HUES6 (cell line): ENCODE data around the gene NLRP10.

ENCODE experiments used
- H3K27ac ChIP-seq: 2 replicates; pipeline ENCODE4 v1.7.0; 2013; ENCODE audit warnings: low read depth, mild to moderate bottlenecking, low read length, inconsistent platforms
- H3K27me3 ChIP-seq: 2 replicates; pipeline ENCODE4 v1.6.1; 2013; ENCODE audit warnings: low read length; ENCODE audit not compliant: control insufficient read depth, insufficient read depth
- H3K36me3 ChIP-seq: 2 replicates; pipeline ENCODE4 v1.6.1; 2013; ENCODE audit warnings: low read length; ENCODE audit not compliant: control insufficient read depth, insufficient read depth
- H3K4me1 ChIP-seq: 2 replicates; pipeline ENCODE4 v1.6.1; 2013; ENCODE audit warnings: low read length; ENCODE audit not compliant: control insufficient read depth, insufficient read depth
- H3K4me3 ChIP-seq: 2 replicates; pipeline ENCODE4 v1.5.1; 2013; ENCODE audit warnings: low read depth, low read length
- H3K9ac ChIP-seq: one replicate; pipeline ENCODE4 v1.6.1; 2013; ENCODE audit warnings: mild to moderate bottlenecking, low read length
- H3K9me3 ChIP-seq: 2 replicates; pipeline ENCODE4 v1.6.1; 2013; ENCODE audit warnings: low read depth, low read length; ENCODE audit not compliant: control insufficient read depth, insufficient read depth

NLRP10 gene, protein sequence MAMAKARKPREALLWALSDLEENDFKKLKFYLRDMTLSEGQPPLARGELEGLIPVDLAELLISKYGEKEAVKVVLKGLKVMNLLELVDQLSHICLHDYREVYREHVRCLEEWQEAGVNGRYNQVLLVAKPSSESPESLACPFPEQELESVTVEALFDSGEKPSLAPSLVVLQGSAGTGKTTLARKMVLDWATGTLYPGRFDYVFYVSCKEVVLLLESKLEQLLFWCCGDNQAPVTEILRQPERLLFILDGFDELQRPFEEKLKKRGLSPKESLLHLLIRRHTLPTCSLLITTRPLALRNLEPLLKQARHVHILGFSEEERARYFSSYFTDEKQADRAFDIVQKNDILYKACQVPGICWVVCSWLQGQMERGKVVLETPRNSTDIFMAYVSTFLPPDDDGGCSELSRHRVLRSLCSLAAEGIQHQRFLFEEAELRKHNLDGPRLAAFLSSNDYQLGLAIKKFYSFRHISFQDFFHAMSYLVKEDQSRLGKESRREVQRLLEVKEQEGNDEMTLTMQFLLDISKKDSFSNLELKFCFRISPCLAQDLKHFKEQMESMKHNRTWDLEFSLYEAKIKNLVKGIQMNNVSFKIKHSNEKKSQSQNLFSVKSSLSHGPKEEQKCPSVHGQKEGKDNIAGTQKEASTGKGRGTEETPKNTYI

DNA sequence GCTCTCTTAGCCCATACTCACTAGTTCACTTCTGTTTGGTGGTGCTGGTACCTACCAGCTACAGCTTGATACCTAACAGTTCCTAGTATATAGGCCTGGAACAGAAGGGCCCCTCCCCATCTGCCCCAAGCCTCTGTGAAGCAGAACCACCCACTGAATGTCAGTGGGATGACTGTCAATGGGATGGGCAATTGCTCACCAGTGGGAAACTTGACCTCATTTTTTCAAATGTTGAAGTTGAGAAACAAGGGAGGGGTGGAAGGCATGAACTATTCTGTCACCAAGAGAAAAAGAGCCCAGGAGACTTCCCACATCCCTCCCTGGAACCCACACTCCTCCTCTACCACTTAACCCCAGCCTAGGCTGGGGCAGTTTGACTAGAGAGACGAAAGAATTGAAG, at the start of gene NLRP10:
TSS of gene NLRP10 (minus strand) at position 62 of the 400 bp plus-strand sequence. CDS start 1,952 bp downstream, outside the sequence.
- no peak within 1 kb of the TSS for H3K9ac ChIP-seq
- no peak within 1 kb of the TSS for H3K4me3 ChIP-seq
- H3K9me3 ChIP-seq: peaks cover 5% of the 10 kb centered on the region; the same call in 1 of the 2 replicates
- H3K27me3 ChIP-seq: no peaks in the 10 kb centered on the region
- 0 out of 2 replicates have a peak, but pooled peaks cover 3% of the 10 kb centered on the region for H3K36me3 ChIP-seq
- no peak within 1 kb of the TSS for H3K27ac ChIP-seq
- peaks cover 31% of the 10 kb centered on the region for H3K4me1 ChIP-seq

DNA sequence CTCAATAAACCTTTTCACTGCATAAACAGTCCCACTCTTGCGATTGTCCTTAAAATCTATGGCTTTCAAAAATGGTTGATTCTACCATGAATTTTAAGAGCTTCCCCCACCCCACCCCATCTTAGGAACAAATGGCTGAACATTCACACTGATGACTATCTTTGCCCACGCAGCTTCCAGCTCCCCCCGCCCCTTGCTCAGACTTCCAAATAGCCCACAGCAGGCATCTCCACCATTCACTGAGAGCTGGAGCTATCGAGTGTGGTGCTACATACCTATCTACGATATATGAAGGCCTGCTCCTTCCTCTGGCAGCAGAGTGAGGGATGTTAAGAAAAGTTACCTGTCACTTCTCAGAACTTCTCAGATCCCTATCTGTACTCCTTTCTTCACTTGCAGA, 48.6 kb upstream of the NLRP10 start:
- no peak overlapping the region for H3K4me3 ChIP-seq
- H3K27ac ChIP-seq: no peak overlapping the region
- H3K36me3 ChIP-seq: no peaks in the 10 kb centered on the region
- peaks cover 43% of the 10 kb centered on the region for H3K27me3 ChIP-seq
- H3K9ac ChIP-seq: no peak overlapping the region
- peaks cover 21% of the 10 kb centered on the region for H3K4me1 ChIP-seq
- H3K9me3 ChIP-seq: no peaks in the 10 kb centered on the region

DNA sequence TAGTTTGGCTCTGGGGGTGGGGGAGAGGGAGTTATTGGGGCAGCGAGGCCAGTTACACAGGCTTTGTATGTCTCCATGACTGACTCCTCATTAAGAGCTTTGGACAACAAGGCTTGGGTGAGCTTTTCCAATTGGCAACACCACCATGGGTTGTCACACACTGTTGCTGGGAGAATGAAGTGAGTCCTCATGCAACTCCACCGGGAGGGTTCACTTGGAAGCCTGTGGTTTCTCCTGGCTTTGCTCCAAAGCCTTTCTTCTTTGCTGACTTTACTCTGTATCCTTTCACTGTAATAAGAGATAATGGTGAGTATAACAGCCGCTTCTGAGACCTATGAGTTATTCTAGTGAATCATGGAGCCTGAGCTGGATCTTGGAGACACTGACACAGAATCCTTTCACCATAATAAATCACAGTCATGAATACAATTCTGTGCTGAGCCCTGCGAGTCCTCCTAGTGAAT, 46.8 kb upstream of the NLRP10 start:
- Histone ChIP-seq H3K4me3 (no peak overlapping the region), H3K9ac (no peak overlapping the region), H3K36me3 (no peaks in the 10 kb centered on the region), H3K4me1 (peaks cover 18% of the 10 kb centered on the region), H3K9me3 (no peaks in the 10 kb centered on the region), H3K27me3 (peaks cover 25% of the 10 kb centered on the region), H3K27ac (no peak overlapping the region)

DNA sequence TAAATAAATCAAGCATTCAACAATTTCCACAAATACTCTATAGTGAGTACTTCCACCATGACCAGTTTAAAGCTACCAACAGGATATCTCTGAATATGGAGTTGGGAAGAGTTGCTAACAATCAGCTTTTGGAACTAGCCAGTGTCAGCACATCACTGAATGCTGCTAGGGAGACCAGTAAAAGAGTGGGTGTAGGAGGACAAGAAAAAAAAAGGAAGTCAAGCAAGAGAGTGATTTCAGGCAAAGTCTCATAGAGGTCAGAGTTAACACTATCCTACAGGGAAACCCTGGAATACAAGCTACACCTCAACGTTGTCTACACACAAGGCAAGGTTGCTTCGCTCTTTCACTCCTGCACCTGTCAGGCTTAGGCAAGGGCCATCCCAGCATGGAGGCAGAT, 46.1 kb upstream of the NLRP10 start:
- Histone ChIP-seq H3K4me1 (peaks cover 12% of the 10 kb centered on the region), H3K36me3 (no peaks in the 10 kb centered on the region), H3K27ac (no peak overlapping the region), H3K27me3 (peaks cover 19% of the 10 kb centered on the region), H3K9me3 (no peaks in the 10 kb centered on the region), H3K9ac (no peak overlapping the region), H3K4me3 (no peak overlapping the region)

DNA sequence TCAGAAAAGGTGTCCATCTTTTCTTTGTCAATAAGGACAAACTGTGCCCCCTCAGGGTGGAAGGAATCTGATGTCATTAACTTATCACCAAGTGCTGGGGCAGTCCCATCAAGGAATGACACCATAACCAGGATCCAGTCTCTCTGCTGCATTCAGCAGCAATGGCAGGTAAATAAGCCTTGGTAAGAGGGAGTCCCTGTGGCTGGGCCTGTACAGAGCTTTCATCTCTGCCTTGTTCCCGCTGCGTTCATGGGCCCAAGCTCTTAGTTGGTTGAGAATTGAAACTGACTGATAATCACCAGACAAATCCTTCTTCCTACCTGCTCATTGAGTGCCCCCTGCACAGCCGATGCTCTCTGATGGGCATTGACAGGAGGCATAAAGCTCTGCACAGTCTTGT, 44.6 kb upstream of the NLRP10 start:
- H3K27ac ChIP-seq: no peak overlapping the region
- H3K9me3 ChIP-seq: no peaks in the 10 kb centered on the region
- H3K4me1 ChIP-seq: no peaks in the 10 kb centered on the region
- H3K4me3 ChIP-seq: no peak overlapping the region
- peaks cover 3% of the 10 kb centered on the region for H3K27me3 ChIP-seq
- no peaks in the 10 kb centered on the region for H3K36me3 ChIP-seq
- no peak overlapping the region for H3K9ac ChIP-seq

DNA sequence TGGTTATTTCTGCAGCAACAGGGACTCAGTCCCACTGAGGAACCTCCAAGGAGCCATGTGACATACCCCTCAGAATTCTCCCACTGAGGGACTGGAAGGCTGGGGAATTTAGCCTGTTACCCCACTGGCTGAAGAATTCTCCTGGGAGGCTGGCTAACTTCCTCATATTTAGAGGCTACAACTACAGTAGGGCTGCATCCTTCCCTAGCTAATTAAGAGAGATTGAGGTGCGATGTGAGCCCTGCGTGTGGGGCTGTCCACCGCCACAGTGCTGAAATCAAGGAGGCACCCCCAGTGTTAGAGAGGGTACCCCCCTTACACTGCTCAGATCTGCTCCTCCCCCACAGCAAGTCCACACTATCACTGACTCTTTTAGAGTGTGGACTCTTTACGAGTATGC, 43.0 kb upstream of the NLRP10 start:
- H3K36me3 ChIP-seq: no peaks in the 10 kb centered on the region
- H3K9ac ChIP-seq: no peak overlapping the region
- H3K9me3 ChIP-seq: no peaks in the 10 kb centered on the region
- H3K4me1 ChIP-seq: no peaks in the 10 kb centered on the region
- no peak overlapping the region for H3K4me3 ChIP-seq
- H3K27ac ChIP-seq: no peak overlapping the region
- no peaks in the 10 kb centered on the region for H3K27me3 ChIP-seq

DNA sequence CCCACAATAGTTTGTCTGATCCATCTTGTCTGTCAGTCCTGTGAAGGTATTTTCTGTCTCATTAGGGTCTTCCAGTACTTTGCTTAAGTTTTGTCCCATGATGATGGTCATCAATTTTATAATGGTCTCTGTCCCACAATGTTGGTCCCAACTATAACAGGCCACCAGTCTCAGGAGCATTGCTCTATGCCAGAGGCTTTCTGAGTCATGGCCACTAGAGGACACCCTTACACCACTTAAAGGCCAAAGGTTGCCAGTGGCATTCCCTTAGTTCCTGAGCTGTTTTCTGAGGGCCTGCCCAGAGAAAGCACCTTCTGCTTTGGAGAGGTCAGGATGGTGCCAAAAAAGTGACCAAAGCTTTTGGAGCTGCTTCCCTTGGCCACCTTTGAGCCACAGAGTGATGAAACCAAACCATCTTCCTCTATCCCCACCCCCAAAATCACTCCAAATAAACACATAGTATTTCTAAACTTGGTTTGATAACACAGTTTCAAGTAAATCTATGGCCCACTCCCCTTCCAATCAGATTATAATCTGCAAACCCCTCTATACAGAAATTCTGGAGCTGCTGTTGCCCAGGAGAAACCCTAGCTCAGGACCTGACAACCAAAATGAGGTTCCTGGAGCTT, 41.2 kb upstream of the NLRP10 start:
- Histone ChIP-seq H3K9ac (no peak overlapping the region), H3K27me3 (no peaks in the 10 kb centered on the region), H3K4me1 (no peaks in the 10 kb centered on the region), H3K36me3 (no peaks in the 10 kb centered on the region), H3K4me3 (no peak overlapping the region), H3K9me3 (no peaks in the 10 kb centered on the region), H3K27ac (no peak overlapping the region)

DNA sequence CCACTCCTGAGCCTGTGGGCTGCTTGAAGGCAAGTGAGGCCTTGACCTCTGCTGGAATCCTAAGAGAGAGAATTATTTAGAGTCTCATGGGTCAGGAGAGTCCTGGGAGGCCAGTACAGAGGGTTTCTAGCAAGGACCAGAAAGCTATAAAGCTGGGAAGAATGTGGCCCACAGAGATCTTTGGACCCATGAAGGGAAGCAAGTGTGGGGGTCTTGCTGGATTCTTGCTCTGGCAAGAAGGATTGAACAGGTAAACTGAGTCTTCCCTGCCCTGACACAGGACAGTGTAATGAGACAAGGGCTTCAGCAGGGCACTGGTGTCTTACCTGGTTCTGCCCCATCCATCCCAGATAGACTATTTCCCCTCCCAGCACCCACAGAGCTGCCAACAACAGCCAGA, 40.3 kb upstream of the NLRP10 start:
- H3K9ac ChIP-seq: no peak overlapping the region
- no peak overlapping the region for H3K27ac ChIP-seq
- H3K27me3 ChIP-seq: no peaks in the 10 kb centered on the region
- no peaks in the 10 kb centered on the region for H3K36me3 ChIP-seq
- no peaks in the 10 kb centered on the region for H3K4me1 ChIP-seq
- no peaks in the 10 kb centered on the region for H3K9me3 ChIP-seq
- H3K4me3 ChIP-seq: no peak overlapping the region

DNA sequence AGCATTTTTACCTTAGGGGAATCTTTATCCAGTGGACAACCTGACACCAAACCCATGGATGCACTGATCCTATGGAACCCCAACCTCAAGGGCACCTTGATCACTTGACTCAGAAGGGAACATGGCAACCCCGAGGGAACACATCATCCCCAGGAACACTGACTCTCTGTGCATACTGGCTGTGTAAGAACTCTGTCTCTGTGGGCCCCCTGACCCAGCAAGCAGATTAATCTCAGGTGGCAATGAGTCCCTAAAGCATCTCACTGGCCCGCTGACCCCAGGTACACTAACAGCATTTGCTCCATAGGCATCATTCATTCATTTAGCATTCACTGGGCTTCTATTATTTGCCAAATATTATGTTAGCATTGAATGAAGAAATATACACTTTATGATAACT, 38.8 kb upstream of the NLRP10 start:
- Histone ChIP-seq H3K4me3 (no peak overlapping the region), H3K4me1 (no peaks in the 10 kb centered on the region), H3K27ac (no peak overlapping the region), H3K36me3 (no peaks in the 10 kb centered on the region), H3K9ac (no peak overlapping the region), H3K9me3 (no peaks in the 10 kb centered on the region), H3K27me3 (no peaks in the 10 kb centered on the region)

DNA sequence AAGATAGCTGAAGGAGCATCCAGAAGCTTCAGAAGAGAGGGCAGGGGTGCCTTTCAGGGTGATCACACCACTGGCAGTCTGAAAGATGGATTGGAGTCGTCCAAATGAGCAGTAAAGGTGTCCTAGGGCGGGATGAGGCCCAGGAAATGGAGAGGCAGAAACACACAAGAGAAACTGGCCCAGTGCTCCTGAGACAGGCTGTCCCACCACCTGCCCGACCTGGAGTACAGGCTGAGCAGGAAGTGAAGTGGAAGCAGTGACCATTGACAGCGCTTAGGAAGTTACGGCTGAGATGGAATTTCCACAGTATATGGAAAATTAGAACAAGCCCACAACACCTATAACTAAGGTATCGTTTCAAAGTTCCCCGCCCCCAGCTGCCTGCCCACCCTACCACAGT, 37.9 kb upstream of the NLRP10 start:
- H3K36me3 ChIP-seq: peaks cover 7% of the 10 kb centered on the region
- H3K27me3 ChIP-seq: no peaks in the 10 kb centered on the region
- no peak overlapping the region for H3K4me3 ChIP-seq
- no peaks in the 10 kb centered on the region for H3K4me1 ChIP-seq
- H3K9ac ChIP-seq: no peak overlapping the region
- no peak overlapping the region for H3K27ac ChIP-seq
- H3K9me3 ChIP-seq: no peaks in the 10 kb centered on the region

DNA sequence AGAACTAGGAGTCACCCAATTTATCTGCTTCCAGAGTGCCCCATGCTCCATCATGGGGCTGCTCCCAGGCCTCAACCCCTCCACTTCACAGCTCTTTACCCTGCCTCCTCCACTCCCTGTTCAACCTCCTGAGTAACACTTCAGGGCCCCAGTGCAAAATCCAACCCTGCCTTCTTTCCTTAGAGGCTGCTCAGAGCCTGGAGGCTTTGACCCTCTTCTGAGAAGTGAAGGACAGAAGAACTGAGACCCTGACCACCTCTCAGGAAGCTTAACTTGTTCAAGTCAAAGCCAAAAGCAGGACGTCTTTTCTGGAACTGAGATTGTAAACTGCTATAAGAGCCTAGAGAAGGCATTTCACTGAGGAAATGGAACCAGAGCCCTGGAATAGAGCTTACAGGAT, 37.4 kb upstream of the NLRP10 start:
- H3K27me3 ChIP-seq: no peaks in the 10 kb centered on the region
- no peaks in the 10 kb centered on the region for H3K9me3 ChIP-seq
- H3K27ac ChIP-seq: no peak overlapping the region

More for the DNA sequence above, 37.4 kb upstream of the NLRP10 start:
- no peaks in the 10 kb centered on the region for H3K4me1 ChIP-seq
- no peak overlapping the region for H3K9ac ChIP-seq
- peaks cover 12% of the 10 kb centered on the region for H3K36me3 ChIP-seq
- no peak overlapping the region for H3K4me3 ChIP-seq
